HG02981 (cell line): Measurements from ENCODE around the gene NELL1.

Source experiments
- ATAC-seq: cut with Tn5 transposase; IDR thresholded peaks from one replicate; pipeline ENCODE4 v1.9.1; 2021; ENCODE audit warnings: mild to moderate bottlenecking, moderate library complexity; ENCODE audit not compliant: unreplicated experiment

The NELL1 gene

DNA sequence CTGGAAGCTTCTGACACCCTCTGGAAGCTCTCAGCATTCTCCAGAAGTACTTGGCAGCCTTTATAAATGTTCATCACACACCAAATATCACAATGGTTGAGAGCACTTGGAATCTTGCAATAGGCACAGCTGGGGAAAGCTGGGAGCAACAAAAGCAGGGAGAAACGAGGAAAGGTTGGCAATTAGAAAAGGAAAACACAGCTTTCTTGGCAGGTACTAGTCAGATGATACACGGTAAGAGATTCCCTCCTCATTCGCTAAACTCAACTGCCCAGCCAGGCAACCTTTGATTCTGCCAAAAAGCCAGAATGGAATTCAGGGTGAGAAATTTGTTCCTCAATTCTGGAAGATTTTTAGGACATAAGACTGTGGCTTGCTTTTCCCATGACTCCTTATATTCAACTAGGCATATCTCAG, 946.6 kb downstream of the NELL1 start:
- ATAC-seq = no peak

DNA sequence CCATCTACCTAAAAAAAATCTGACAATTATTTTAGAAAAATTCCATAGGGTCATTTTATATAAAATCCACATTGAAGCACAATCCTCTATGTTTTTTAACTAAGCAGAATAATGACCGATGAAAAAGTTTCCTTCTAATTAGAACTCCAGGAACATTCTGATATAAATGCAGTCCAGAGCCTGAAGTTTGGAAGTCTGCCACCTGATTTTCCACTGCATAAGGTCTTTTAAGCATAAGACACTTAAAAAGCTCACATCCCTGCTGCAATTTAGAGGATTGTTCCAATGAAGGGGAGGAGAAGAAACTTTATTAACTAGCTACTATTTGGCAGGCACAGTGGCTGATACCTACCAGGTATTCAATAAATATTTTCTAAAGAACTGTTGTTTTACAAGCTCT, 953.2 kb downstream of the NELL1 start:
- ATAC-seq = no peak

GRCh38 chr11:21622995-21623394, 953.6 kb downstream of the NELL1 start:
- no peak for ATAC-seq
